GM18507 (cell line): Measurements from ENCODE around the gene ARID3C.

Source experiments
- DNase-seq: peaks from one replicate; pipeline ENCODE4 v3.0.0; 2011; ENCODE audit warnings: low read depth; ENCODE audit not compliant: insufficient read length; ENCODE audit errors: extremely low spot score
- FAIRE-seq: peaks from 2 replicates; lab custom pipeline; 2011; peaks lifted over from hg19 to GRCh38; lab: Jason Lieb, UNC

ARID3C gene

DNA sequence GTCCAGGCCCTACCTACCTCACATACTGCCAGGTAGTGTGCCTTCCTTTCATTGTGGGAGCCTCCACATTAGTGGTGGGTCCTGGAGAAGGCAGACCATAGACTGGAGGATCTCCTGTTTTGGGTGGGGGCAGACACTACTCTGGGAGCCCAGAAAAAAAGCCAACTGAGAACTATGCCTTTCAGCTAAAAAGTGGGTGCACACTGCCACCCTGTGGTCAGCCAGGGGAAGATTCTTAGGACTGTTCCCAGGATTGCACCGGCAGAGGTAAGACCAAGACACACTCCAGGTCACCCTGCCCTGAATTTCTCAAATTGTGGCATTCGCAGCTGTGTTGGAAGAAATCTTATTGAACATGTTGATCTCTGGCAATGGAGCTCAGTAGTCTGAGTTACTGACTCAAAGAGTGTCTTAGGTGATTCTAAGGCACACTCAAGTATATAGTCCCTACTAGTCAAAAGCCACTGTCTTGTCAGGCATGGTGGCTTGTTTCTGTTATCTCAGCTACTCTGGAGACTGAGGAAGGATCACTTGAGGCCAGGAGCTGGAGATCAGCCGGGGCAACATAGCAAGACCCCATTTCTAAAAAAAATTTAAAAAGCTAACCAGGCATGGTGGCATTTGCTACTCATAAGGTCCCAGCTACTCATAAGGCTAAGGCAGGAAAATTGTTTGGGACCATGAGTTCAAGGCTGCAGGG, 5.1 kb upstream of the ARID3C start:
- DNase-seq (no peak), FAIRE-seq (peak; percentile 88)

DNA sequence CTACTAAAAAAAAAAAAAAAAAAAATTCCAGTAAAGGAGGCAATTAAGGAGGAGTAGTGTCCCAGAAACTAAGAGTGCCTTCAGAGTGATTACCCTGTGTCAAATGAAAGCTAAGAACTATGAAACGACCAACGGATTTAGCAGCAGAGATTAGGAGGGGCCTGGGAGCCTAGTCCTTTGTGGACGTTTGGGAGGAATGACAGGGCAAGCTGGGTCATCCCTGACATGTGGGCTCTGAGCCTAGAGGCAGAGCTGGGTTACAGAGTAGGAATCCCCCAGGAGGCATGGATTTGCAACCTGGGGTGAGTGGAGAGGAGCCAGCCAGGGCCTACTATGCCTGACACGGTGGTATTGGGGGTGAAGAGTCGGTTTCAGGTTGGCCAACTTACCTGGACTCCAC, 4.3 kb upstream of the ARID3C start:
- DNase-seq (no peak), FAIRE-seq (no peak)

DNA sequence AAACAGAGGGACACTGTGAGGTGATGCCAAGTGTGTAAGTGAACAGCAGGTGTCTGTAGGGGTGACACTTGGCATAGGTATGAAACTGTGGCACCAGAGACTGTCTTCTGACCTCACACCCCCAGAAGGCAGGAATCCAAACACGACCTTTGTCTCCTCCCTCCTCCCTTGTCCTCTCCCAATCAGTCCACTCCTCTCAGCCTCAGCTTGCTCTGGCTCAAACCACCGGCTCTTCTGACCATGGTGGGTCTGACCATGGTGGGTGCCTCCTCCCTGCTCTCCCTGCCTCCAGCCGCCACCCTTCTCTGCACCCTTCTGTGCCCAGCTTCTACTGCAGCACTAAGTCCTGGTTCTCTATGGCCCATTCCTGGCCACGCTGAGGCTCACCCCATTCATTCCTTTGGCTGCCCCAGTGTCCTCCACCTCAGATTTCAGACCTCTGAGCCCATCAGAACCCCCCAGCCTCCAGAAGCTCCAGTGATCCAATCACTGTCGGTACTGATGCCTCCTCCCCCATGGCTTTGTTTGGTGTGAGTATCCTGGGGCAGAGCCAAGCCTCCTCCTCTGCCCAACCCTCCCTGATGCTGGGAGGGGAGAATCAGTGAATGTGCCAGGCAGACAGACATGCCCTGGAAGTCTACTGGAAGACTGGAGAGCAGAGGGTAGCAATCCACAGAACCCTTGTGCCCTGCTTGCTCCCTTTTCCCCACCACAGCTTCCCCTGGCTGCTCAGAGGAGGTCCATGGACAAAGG, 1.7 kb upstream of the ARID3C start:
- FAIRE-seq (no peak), DNase-seq (no peak)

GRCh38 chr9:34629491-34629808, 584 bp upstream of the ARID3C start:
- DNase-seq (no peak), FAIRE-seq (no peak)

DNA sequence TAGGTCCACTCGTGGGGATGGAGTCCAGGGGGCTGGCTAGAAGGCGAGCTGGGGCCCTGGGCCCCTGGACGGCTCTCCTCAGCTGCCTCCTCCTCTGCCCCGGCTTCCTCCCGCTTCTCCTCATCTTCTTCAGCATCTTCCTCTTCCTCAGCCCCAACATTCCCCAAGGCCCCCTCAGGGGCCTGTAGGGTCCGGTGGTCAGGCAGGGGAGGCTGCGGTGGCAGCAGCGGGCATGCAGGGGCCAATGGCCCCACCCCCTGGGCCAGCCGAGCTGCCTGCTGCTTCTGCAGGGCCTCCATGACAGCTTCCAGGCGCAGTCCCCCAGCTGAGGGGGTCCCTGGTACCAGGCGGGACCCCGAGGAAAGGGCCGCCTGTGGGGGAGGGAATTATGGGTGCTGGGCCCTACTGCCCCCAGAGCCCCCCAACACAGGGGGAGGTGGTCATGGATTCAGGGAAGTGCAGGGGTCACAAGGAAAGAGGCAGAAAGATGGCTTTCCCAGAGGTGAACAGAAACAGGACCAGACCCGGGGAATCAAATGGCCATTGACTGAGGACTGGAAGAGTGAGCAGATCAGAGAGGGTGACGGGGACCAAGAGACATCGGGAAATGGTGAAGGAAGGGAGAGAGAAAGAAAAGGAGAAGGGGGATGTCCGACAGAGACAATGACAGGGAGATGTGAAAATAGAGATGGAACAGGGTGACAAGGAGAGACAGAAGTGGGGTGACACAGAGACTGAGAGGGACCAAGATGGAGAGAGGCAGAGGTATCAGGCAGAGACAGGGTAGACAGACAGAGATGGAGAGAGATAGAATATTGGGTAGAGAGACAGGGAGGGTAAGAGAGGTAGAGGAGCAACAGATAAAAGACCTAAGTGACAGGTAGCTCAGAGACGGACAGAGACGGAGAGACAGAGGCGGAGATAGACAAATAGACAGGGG, 880 bp downstream of the ARID3C start:
- no peak for DNase-seq
- FAIRE-seq: no peak

DNA sequence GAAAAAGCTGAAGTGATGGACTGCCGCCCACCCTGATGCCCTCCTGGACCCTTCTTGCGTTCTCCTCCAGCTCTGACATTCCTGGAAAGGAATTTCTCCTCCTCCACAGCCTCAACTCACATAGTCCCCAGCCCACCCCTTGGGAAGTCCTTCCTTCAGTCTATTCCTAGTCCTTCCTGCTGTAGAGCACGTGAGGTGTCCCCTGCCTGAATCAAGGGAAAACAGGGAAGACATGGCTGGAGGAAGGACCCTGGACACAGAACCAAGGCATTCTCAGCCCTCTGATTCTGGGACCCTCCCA, 3.7 kb downstream of the ARID3C start:
- FAIRE-seq (no peak), DNase-seq (no peak)

DNA sequence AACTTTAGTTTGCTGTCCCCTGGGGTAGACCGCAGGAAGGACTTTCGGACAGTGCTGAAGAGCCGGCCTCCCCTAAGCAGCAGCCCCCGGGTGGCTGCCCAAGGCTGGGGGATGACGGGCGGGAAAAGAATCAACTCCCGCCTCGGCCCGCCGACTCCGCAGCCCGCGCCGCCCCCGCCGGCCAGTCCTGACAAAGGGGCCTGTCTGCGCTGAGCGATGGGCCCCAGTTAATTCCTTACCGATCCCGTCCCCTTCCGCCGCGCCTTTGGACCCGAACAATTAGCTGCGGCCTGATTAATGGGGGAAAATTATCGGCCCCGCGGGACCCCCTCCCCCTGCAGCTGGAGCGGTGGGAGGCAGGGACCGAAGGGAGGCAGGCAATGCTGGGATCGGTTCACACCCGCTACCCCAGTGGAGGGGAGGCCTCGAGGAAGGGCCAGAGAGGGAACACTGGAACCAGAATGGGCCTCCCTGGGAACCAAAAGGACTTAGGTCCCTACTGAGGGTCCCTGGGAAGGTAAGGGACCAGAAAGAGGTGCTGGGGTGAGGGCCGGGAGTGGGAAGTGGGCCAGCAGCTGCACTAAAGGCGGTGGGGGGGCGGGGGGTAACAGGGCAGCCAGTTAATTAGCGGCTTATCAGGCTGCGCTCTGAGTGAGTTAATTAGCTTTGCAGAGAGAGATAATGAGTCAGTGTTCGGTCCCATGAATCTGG, 4.2 kb downstream of the ARID3C start:
- FAIRE-seq (no peak), DNase-seq (no peak)

GRCh38 chr9:34623374-34624235, 5.3 kb downstream of the ARID3C start:
- no peak for FAIRE-seq

DNA sequence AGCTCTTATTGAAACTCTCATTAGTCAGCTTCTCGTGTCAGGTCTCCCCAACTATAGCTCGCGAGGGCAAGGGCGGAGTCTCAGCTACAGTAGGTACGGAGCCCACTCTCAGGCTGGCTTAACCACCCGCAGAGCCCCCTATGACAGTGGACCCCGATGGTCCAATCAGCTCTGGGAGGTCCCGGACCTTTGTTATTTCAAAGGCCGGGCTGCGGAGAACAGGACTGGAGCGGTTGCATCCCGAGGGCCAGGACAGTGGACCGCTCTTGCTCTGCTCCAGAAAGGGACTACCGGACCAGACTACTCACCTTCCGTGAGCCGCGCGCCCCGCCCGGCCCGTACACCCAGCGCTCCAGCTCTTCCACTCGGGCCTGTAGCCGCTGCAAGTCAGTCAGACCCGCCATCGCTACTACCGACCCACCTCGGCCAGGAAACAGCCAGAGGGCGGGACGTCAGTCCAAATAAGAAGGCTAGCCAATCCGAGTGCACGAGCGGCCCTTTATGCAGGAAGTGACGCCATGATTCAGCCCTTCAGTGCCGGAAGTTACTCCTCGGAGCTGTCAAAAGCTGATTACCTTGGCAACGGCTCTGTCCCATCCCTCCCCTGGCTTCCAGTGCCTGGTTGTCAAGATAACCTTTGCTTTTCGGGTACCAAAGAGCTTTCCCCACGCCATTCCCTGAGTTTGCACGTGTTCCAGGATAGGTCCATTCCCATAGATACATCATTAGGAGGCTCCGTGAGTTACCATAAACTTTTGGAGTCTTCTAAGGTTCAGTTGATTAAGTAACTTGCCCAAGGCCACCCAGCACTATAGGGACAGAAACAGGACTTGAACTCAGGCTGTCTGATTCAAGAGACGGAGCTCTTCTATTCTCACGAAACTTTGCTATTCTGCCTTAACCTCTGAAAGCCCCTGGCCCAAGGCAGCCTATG, 8.5 kb downstream of the ARID3C start, which contains the start of gene DCTN3:
TSS of gene DCTN3 (minus strand) at position 435 of the 934 bp plus-strand sequence. CDS start at position 404, 31 bp downstream.
- DNase-seq: peak; percentile 98
- peak; percentile 100 for FAIRE-seq

More at GRCh38 chr9:34623374-34624235, 5.3 kb downstream of the ARID3C start:
- no peak for DNase-seq

GRCh38 chr9:34615132-34615531, 13.7 kb downstream of the ARID3C start:
- DNase-seq (no peak), FAIRE-seq (no peak)

DNA sequence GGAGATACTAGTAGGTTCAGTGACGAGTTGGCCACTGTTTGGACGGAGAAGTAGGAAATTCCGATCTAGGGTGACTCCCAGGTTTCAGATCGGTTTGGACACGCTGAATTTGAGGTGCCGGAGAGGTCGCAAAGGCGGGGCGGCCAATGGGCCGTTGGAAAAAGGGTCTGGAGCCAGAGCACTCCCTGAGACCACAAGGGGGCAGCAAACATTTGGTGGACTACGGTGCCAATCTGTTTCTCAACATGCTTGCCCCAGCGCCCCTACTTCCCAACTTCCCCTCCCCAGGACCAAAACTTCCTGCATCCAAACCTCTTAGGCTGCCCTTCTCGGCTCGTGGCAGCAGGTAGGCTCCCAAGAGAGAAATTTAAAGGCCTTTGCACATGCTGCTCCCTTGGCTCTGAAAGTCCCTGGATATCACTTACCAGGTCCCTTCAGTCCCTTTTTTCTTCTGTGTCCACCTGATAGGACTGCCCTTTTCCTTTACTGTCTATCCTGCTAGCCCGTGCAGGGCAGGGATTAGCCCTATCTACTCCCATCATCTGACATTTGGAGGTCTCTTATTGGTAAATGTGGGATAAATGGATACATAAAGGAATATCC, 16.0 kb downstream of the ARID3C start:
- FAIRE-seq: peak; percentile 76
- DNase-seq: no peak

GRCh38 chr9:34611811-34612787, 16.8 kb downstream of the ARID3C start, which contains the start of gene RPP25L:
TSS of gene RPP25L (minus strand) at chr9:34612097. CDS start at chr9:34611296, 801 bp downstream.
- DNase-seq (peak; percentile 91), FAIRE-seq (peak; percentile 82)

- DNase-seq (no peak), FAIRE-seq (no peak)
These were observed 17.5 kb downstream of the ARID3C start for GRCh38 chr9:34611251-34611810.

DNA sequence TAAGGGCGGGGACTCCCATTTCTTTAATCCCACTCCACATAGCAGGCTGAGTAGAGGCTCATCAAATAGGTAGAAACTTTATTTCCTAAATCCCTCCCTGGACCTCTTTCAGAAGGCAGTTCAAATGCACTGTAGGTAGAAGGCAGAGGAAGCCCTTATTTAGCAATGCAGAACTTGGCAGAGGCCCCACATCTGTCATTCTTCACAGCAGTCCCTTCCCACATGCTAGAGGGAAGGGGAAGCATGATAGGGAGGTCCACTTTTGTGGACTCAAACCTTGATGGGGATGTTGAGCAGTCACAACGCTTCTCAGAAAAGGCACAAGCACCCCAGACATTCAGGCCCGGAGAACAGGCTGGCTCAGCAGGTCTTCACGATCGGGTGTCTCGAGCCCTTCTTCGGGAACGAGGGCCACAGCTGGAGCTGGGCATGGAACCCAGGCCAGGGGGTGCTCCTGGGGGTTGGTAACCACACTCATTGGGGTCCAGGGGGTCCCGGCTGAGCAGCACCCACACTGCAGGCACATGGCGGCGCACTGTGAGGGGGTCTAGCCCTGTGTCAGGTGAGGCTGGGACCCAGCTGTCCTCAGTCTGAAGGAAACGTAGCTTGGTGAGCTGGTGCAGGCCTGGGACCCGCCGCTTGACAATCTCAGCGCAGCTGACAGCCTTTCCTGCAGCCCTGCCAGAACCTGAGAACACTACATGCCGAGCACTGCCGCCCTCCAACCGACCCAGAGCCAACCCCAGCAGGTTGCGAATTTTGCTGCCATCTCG, 18.2 kb downstream of the ARID3C start:
- no peak for DNase-seq
- FAIRE-seq: no peak

- FAIRE-seq (no peak), DNase-seq (no peak)
These were observed 21.5 kb downstream of the ARID3C start for GRCh38 chr9:34607331-34607730.
